ENCODE data around the gene STX19. TPM values are rescaled to one million over a fixed set of nuclear protein-coding genes. Genes with fewer than 3 reads are reported as not detected.

The STX19 gene, protein sequence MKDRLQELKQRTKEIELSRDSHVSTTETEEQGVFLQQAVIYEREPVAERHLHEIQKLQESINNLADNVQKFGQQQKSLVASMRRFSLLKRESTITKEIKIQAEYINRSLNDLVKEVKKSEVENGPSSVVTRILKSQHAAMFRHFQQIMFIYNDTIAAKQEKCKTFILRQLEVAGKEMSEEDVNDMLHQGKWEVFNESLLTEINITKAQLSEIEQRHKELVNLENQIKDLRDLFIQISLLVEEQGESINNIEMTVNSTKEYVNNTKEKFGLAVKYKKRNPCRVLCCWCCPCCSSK
- 1 to 10 TPM in 2 of 3 donors, not detected in 1; 1.6 to 5.9 TPM for total RNA-seq

- intact Hi-C loops (cut with DNase I; ENCODE audit: low total_unique reads) = no loop called here
- DNase-seq (ENCODE audit: low spot score in 2 of 2) = no peak
- H3K27me3 ChIP-seq = no peaks in the 10 kb centered on the region
Observed at GRCh38 chr3:94028093-94028837, at the start of gene STX19. Gene STX19, minus strand, starts transcription at chr3:94028597. Its CDS starts 13,328 bp downstream, at chr3:94015269.

DNA sequence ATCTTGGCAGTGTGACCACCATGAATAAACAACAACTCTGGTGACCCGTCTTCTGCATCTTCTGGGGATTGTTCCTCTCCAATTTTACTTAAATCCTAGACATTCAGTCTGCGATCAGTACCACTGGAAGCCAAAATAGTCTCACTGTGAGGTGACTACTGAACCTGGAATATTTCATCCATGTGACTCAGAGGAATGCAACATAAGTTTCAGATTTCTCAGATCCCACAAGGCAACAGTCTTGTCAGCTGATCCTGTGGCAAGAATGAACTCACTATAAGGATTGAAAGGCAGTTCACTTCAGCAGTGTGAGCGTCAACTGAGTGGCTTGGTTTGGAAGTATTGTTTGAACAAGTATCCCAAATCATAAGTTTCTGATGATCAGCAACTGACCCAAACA lies 47.7 kb upstream of the STX19 start:
- no peak for TF ChIP-seq POLR2AphosphoS5 (IDR thresholded peaks at IDR 0.05)
- TF ChIP-seq POLR2A (IDR thresholded peaks at IDR 0.05) = no peak
- TF ChIP-seq CTCF (IDR thresholded peaks at IDR 0.05) = no peak
- H3K36me3 ChIP-seq = no peaks in the 10 kb centered on the region
- H3K27ac ChIP-seq = no peak overlapping the region
- intact Hi-C loops (cut with DNase I; ENCODE audit: low total_unique reads) = no loop called here
- no peaks in the 10 kb centered on the region for H3K9me3 ChIP-seq
- DNase-seq (ENCODE audit: low spot score in 2 of 2) = no peak
- no peaks in the 10 kb centered on the region for H3K4me1 ChIP-seq
- no peak overlapping the region for H3K4me3 ChIP-seq
- H3K27me3 ChIP-seq = no peaks in the 10 kb centered on the region

More at GRCh38 chr3:94028093-94028837, at the start of gene STX19:
- TF ChIP-seq CTCF (IDR thresholded peaks at IDR 0.05) (no peak), POLR2AphosphoS5 (IDR thresholded peaks at IDR 0.05) (no peak), POLR2A (IDR thresholded peaks at IDR 0.05) (no peak)
- Histone ChIP-seq H3K4me3 (peak within 1 kb of the TSS in 2 of 3 donors; percentile 30 to 43), H3K9me3 (no peaks in the 10 kb centered on the region), H3K4me1 (no peaks in the 10 kb centered on the region), H3K27ac (peak within 1 kb of the TSS in 1 of 2 donors; percentile 54), H3K36me3 (no peaks in the 10 kb centered on the region)

GRCh38 chr3:94071713-94072284 lies 43.4 kb upstream of the STX19 start:
- H3K4me3 ChIP-seq = no peak overlapping the region
- H3K27ac ChIP-seq = no peak overlapping the region
- H3K27me3 ChIP-seq = no peaks in the 10 kb centered on the region
- no peaks in the 10 kb centered on the region for H3K9me3 ChIP-seq
- no peaks in the 10 kb centered on the region for H3K4me1 ChIP-seq
- no peaks in the 10 kb centered on the region for H3K36me3 ChIP-seq
- DNase-seq (ENCODE audit: low spot score in 2 of 2) = no peak
- TF ChIP-seq POLR2AphosphoS5 (IDR thresholded peaks at IDR 0.05) = no peak
- no peak for TF ChIP-seq CTCF (IDR thresholded peaks at IDR 0.05)
- no peak for TF ChIP-seq POLR2A (IDR thresholded peaks at IDR 0.05)
- intact Hi-C loops (cut with DNase I; ENCODE audit: low total_unique reads) = no loop called here

- no peaks in the 10 kb centered on the region for H3K4me1 ChIP-seq
- H3K4me3 ChIP-seq = no peak overlapping the region
- intact Hi-C loops (cut with DNase I; ENCODE audit: low total_unique reads) = no loop called here
- TF ChIP-seq POLR2A (IDR thresholded peaks at IDR 0.05) (no peak), POLR2AphosphoS5 (IDR thresholded peaks at IDR 0.05) (no peak), CTCF (IDR thresholded peaks at IDR 0.05) (no peak)
- DNase-seq (ENCODE audit: low spot score in 2 of 2) = no peak
- H3K36me3 ChIP-seq = no peaks in the 10 kb centered on the region
- H3K9me3 ChIP-seq = no peaks in the 10 kb centered on the region
- no peak overlapping the region for H3K27ac ChIP-seq
- H3K27me3 ChIP-seq = no peaks in the 10 kb centered on the region
Observed at GRCh38 chr3:94070341-94070911, 42.0 kb upstream of the STX19 start.

All from breast epithelium (tissue), 4 donors.